Measurements from ENCODE around the gene EYA2.
"Not testable (repeated sequence)": the region's sequence is repeated elsewhere in the genome, so short reads cannot be mapped to it uniquely, and the experiment has no call there.

Gene EYA2

GRCh38 chr20:46951840-46952497 lies 57.3 kb downstream of the EYA2 start:
- Mint-ChIP-seq H3K27me3 (peaks cover 7% of the 10 kb centered on the region), H3K27ac (peak overlapping the region in 1 of 2 donors; percentile 11), H3K4me3 (no peak overlapping the region), H3K4me1 (peaks cover 7% of the 10 kb centered on the region), H3K9me3 (peaks cover 0 to 7% of the 10 kb centered on the region in 2 donors)
- ATAC-seq (peak; percentile 78), DNase-seq (no peak)

GRCh38 chr20:46953596-46953995 lies 59.0 kb downstream of the EYA2 start:
- H3K27ac Mint-ChIP-seq, result no peak overlapping the region

GRCh38 chr20:46954490-46955038 lies 59.9 kb downstream of the EYA2 start:
- ATAC-seq (no peak), DNase-seq (no peak)
- peaks cover 12% of the 10 kb centered on the region for H3K27me3 Mint-ChIP-seq
- peaks cover 7 to 9% of the 10 kb centered on the region in 2 donors for H3K9me3 Mint-ChIP-seq
- no peak overlapping the region for H3K4me3 Mint-ChIP-seq
- H3K4me1 Mint-ChIP-seq, result peaks cover 7% of the 10 kb centered on the region
- no peak overlapping the region for H3K27ac Mint-ChIP-seq

More at GRCh38 chr20:46953596-46953995, 59.0 kb downstream of the EYA2 start:
- ATAC-seq, result no peak
- no peak for DNase-seq
- peaks cover 7 to 9% of the 10 kb centered on the region in 2 donors for H3K9me3 Mint-ChIP-seq
- H3K4me1 Mint-ChIP-seq, result peaks cover 7% of the 10 kb centered on the region
- peaks cover 7% of the 10 kb centered on the region for H3K27me3 Mint-ChIP-seq
- H3K4me3 Mint-ChIP-seq, result no peak overlapping the region

GRCh38 chr20:46955601-46956556 lies 61.2 kb downstream of the EYA2 start:
- no peak for ATAC-seq
- H3K27ac Mint-ChIP-seq, result no peak overlapping the region
- H3K4me1 Mint-ChIP-seq, result peaks cover 7% of the 10 kb centered on the region
- peaks cover 7 to 9% of the 10 kb centered on the region in 2 donors for H3K9me3 Mint-ChIP-seq
- DNase-seq, result no peak
- H3K4me3 Mint-ChIP-seq, result no peak overlapping the region
- peaks cover 18% of the 10 kb centered on the region for H3K27me3 Mint-ChIP-seq

- Mint-ChIP-seq H3K9me3 (peaks cover 9 to 13% of the 10 kb centered on the region in 2 donors), H3K4me1 (no peaks in the 10 kb centered on the region), H3K27me3 (peaks cover 24% of the 10 kb centered on the region), H3K27ac (no peak overlapping the region), H3K4me3 (no peak overlapping the region)
- ATAC-seq, result no peak
- DNase-seq, result no peak
These were observed 64.5 kb downstream of the EYA2 start for GRCh38 chr20:46959081-46959692.

- Mint-ChIP-seq H3K27me3 (peaks cover 24% of the 10 kb centered on the region), H3K27ac (no peak overlapping the region), H3K4me3 (no peak overlapping the region), H3K4me1 (no peaks in the 10 kb centered on the region), H3K9me3 (peaks cover 9 to 13% of the 10 kb centered on the region in 2 donors)
- no peak for ATAC-seq
- DNase-seq, result no peak
These were observed 65.2 kb downstream of the EYA2 start for GRCh38 chr20:46959821-46960220.

- Mint-ChIP-seq H3K4me3 (no peak overlapping the region), H3K4me1 (no peaks in the 10 kb centered on the region), H3K9me3 (peaks cover 9 to 13% of the 10 kb centered on the region in 2 donors), H3K27ac (no peak overlapping the region), H3K27me3 (peaks cover 24% of the 10 kb centered on the region)
- ATAC-seq (no peak), DNase-seq (no peak)
These were observed 65.9 kb downstream of the EYA2 start for GRCh38 chr20:46960536-46960935.

GRCh38 chr20:46961968-46962367 lies 67.3 kb downstream of the EYA2 start:
- not testable (repeated sequence) for H3K9me3 Mint-ChIP-seq, H3K4me1 Mint-ChIP-seq, ATAC-seq, H3K4me3 Mint-ChIP-seq, H3K27ac Mint-ChIP-seq, DNase-seq
- peaks cover 24% of the 10 kb centered on the region for H3K27me3 Mint-ChIP-seq

GRCh38 chr20:46962452-46963195 lies 68.0 kb downstream of the EYA2 start:
- Mint-ChIP-seq H3K4me3 (no peak overlapping the region), H3K27ac (no peak overlapping the region), H3K27me3 (peaks cover 24% of the 10 kb centered on the region), H3K9me3 (peaks cover 4 to 7% of the 10 kb centered on the region in 2 donors), H3K4me1 (no peaks in the 10 kb centered on the region)
- no peak for ATAC-seq
- no peak for DNase-seq

GRCh38 chr20:46963196-46963529 lies 68.5 kb downstream of the EYA2 start:
- Mint-ChIP-seq H3K4me1 (no peaks in the 10 kb centered on the region), H3K27me3 (peaks cover 24% of the 10 kb centered on the region), H3K9me3 (peaks cover under 1 to 7% of the 10 kb centered on the region in 2 donors), H3K27ac (no peak overlapping the region), H3K4me3 (no peak overlapping the region)
- no peak for ATAC-seq
- DNase-seq, result no peak

- no peak for DNase-seq
- H3K4me3 Mint-ChIP-seq, result no peak overlapping the region
- H3K9me3 Mint-ChIP-seq, result peaks cover 0 to 7% of the 10 kb centered on the region in 2 donors
- H3K27ac Mint-ChIP-seq, result no peak overlapping the region
- no peak for ATAC-seq
- peaks cover 24% of the 10 kb centered on the region for H3K27me3 Mint-ChIP-seq
- no peaks in the 10 kb centered on the region for H3K4me1 Mint-ChIP-seq
These were observed 69.3 kb downstream of the EYA2 start for GRCh38 chr20:46963758-46964617.

- H3K27ac Mint-ChIP-seq, result no peak overlapping the region
- H3K4me3 Mint-ChIP-seq, result no peak overlapping the region
- H3K27me3 Mint-ChIP-seq, result peaks cover 17% of the 10 kb centered on the region
- H3K4me1 Mint-ChIP-seq, result no peaks in the 10 kb centered on the region
- H3K9me3 Mint-ChIP-seq, result peaks cover 0 to 7% of the 10 kb centered on the region in 2 donors
- DNase-seq (no peak), ATAC-seq (no peak)
These were observed 70.2 kb downstream of the EYA2 start for GRCh38 chr20:46964618-46965455.

GRCh38 chr20:46965477-46965876 lies 70.8 kb downstream of the EYA2 start:
- Mint-ChIP-seq H3K27ac (no peak overlapping the region), H3K4me3 (no peak overlapping the region)
- no peak for ATAC-seq

More at GRCh38 chr20:46965477-46965876, 70.8 kb downstream of the EYA2 start:
- H3K27me3 Mint-ChIP-seq, result peaks cover 20% of the 10 kb centered on the region
- peaks cover 0 to 7% of the 10 kb centered on the region in 2 donors for H3K9me3 Mint-ChIP-seq
- H3K4me1 Mint-ChIP-seq, result no peaks in the 10 kb centered on the region
- DNase-seq, result no peak

All from stimulated activated naive CD8-positive, alpha-beta T cell treated with anti-CD3 and anti-CD28 coated beads, Interleukin-15, amount 100 ng/mL, for 72 hours (primary cell).